Islet of Langerhans (tissue), 1 donor: ENCODE measurements around the gene PKIG.

Source experiments
- FAIRE-seq: peaks from one replicate; lab custom pipeline; 2011; peaks lifted over from hg19 to GRCh38; lab: Jason Lieb, UNC

The PKIG gene

DNA sequence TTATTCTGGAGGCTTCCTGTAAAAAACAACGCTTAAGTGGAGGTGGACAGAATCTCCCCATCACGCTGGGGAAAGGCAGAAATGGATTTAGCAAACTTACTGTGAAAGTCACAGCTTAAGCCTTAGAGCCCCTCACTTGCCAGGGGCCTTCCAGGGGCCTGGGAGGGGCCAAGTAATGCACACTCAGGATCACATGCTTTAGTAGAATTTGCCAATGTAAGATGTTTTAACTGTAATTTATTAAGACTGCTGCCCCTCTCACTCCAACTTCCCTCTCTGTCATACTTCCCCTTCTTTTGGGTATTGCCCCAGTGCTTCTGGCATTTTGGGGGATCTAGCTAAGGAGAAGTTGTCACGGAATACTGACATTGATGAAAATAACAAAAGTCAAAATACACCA lies 81.8 kb downstream of the PKIG start:
- FAIRE-seq: no peak

DNA sequence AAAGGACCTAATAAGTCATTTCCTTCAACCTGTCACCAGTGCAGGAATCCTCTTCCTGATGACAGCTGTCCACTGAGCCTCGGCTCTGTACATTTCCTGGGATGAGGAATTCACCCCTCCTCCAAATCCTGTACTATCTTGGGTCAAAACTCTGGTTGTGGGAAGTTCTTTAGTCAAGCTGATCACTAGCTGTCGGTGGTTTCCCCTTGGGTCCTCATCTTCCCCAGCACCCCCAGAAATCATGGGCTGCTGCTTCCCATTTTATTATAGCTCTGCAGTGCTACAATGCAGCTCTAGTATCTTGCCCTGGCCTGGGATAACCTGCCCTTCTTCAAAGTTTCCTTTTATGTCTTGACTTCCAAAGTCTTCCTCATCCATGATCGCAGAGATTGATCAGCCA lies 83.7 kb downstream of the PKIG start:
- FAIRE-seq: no peak
